Measurements from ENCODE around the gene SLAMF1. TPM values are rescaled to one million over a fixed set of nuclear protein-coding genes. Genes with fewer than 3 reads are reported as not detected.

SLAMF1 gene
- polyA plus RNA-seq, 12 donors = 0.06 to 0.41 (median 0.12) TPM; not detected in 7

GRCh38 chr1:160625321-160625720, 21.5 kb downstream of the SLAMF1 start:
- DNase-seq = no peak

- DNase-seq = no peak
These were observed 22.4 kb downstream of the SLAMF1 start for GRCh38 chr1:160624464-160624863.

- no peak for DNase-seq
These were observed 23.0 kb downstream of the SLAMF1 start for GRCh38 chr1:160623862-160624261.

DNA sequence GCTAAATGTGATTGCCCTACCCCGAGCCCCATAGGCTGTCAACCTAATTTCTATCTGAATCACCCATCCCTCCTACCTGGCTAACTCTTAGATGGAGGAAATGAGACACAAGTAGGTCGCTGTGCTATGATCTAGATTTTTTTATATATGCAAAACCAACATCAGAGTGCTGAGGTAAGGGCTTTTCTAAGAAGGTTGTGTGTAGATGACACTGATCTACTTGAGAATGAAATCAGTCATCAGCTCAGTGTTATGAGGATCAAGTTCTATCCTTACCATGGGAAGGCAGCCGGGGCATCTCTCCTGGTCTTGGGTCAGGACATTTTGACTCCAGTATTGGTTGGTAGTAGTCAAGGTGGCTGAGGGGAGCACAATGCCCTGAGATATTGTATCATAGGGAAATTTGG, 23.6 kb downstream of the SLAMF1 start:
- DNase-seq = no peak

DNA sequence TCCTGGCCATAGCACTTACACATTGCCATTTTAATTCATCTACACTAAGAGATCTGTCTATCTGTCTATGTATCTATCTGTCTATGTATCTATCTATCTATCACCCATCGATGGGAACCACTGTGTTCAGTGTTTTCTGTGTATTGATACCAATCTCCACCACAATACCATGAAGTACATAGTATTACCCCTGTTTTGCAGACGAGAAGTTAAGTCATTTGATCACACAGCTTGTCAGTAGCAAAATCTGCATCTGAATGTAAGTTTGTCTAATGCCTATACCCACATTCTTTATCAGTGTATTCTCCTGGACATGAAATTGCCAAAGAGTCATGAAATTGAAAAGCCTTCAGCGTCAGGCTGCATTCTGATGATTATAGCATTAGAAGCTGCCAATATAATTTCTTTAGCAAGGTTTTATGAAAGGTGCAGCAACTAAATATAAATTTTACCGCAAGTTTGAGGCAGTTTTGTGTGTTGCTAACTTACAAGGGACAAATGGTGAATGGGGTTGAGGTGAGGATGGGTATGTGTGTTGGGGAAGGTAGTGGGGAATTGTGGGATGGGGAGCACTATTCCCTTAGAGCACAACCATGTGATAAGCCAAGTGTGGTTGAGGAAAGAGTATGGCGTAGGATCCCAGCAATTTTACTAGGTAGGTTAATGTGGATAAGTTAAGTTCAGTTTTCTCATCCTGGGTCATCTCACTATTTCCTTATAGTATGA, 24.2 kb downstream of the SLAMF1 start:
- DNase-seq = no peak

DNA sequence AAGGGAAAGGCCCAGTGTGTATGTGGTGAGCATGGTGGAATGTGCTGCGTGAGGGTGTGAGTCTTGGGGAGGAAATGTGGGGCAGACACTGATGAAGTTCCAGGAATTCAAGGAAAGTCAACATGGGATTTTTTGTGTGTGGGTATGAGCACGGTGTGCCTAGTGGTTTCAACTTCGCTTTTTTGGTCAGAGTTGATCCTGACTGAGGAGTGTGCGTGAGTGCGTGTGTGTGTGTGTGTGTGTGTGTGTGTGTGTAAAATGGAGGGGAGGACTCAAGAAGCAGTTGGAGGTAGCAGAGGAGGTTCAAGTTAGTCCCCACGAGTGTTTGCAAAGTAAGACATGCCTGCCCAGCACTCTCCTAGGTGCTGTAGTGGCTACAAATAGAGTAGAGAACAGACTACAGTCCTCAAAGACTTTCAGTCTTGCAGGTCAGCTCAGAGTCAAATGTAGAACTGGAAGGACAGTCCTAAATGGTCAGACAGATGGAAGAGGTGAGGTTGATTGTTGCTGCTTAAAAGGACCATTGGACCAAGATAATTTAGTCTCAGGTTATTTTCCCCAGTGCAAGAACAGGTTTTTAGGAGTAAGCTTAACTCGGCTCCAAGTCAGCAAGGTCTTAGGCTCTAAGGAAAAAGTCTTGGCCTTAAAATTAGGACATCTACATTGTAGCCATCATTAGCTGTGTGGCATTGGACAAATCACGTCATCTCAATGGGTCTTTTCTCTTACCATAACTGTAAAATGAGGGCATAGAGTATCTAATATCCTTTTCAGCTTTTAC, 25.0 kb downstream of the SLAMF1 start:
- no peak for DNase-seq

- no peak for DNase-seq
These were observed 25.8 kb downstream of the SLAMF1 start for GRCh38 chr1:160620942-160621632.

DNA sequence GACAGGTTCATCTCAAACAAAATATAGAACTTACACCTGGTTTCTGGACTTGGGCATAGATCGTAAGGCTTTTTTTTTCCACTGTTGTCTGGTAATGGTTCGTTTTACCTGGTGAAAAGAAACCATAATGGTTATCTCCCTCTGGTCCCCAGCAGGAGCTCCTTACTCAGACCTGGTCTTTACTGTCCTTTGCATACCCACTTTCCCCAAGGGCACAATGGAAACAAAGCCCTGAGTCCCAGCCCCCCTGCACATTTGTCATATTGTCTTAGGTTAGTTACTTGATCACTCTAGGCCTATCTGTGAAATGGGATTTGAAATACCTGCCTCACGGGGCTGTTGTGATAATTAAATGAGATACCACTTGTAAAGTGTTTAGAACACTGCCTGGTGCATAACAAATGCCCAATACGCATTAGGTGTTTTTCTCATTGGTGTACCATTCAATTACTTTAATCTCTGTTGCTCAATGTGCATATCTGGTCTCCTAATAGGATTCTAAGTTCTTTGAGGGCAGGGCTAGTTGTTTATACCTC, 27.0 kb downstream of the SLAMF1 start:
- DNase-seq = no peak

DNA sequence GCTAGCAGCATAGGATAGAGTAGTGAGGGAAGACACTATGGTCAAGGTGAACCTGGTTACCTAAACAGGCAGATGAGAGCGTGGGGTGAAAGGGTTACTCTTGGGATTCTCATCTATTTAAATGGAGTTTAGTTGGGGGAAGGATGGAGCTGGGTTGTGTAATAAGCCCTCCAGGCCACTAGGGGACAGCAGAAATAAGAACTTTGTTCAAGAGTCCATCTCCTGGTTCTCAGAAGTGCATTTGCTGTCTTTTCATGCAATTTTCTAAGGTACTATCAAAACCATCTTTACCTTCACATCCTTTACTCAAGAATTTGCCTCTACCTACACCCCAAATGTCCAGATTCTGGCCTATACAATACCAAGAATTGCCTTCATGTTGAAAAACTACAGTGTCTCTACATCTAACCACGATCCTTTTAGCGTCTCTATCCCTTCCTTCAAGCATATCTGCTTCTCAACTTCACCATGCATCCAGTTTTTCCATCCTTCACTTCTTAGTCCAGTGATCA, 28.0 kb downstream of the SLAMF1 start:
- no peak for DNase-seq

GRCh38 chr1:160618327-160618726, 28.5 kb downstream of the SLAMF1 start:
- no peak for DNase-seq

- no peak for DNase-seq
These were observed 31.2 kb downstream of the SLAMF1 start for GRCh38 chr1:160615660-160616059.

DNA sequence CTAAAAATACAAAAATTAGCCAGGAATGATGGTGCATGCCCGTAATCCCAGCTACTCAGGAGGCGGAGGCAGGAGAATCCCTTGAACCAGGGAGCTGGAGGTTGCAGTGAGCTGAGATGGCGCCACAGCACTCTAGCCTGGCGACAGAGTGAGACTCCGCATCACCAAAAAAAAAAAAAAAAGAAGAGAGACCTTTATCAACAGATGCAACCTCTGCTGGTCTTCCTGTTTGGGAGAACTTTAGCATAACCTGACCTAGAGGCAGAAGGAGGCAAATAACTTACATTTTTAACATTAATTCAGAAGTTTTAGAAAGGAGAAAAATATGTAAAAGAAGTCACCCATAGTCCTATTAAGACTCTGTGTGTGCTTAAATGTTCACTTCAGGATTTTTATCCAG, 32.4 kb downstream of the SLAMF1 start:
- no peak for DNase-seq

GRCh38 chr1:160612613-160613218, 34.1 kb downstream of the SLAMF1 start:
- no peak for DNase-seq

GRCh38 chr1:160610569-160611242, 36.1 kb downstream of the SLAMF1 start:
- DNase-seq = no peak

- no peak for DNase-seq
These were observed 37.9 kb downstream of the SLAMF1 start for GRCh38 chr1:160608941-160609340.

DNA sequence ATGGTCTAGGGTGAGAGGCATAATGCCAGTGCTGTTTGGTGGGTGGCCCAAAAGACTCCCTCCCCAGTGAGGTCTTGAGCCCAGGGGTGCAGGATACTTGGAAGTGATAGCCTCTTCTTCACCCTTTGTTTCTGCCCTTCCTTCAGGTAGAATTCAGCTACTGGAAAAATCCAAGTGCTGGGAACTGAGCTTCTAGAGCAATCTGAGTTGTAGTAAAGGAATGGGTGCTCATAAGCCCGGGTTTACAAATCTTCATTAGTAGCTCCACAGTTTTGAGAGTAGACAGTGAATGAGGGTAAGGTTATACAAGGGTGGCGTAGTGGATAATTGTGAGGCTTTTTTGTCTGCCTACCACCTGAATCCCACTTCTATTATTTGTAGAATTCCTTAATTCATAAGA, 38.3 kb downstream of the SLAMF1 start:
- DNase-seq = no peak

DNA sequence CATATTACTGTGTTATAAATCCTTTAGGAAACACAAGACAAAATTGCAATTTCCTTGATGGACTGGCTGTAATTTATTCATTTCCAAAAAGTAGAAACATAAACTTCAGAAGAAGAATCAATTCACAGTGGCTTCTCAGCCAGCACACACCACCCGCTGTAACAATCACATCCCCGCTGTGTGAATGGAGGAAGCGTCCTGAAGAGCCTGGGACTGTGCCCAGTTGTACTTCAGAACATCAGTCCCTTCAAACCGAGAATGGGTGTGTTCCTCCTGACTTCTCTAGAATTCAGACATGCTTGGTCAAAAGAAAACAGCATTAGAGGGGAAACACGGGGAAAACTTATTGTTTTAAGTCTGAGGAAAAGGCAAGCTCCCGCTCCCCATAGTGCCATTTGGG, 38.8 kb downstream of the SLAMF1 start:
- DNase-seq = no peak

- DNase-seq = no peak
These were observed 39.2 kb downstream of the SLAMF1 start for GRCh38 chr1:160607672-160608032.

- DNase-seq = peak; percentile 26
These were observed 39.7 kb downstream of the SLAMF1 start for GRCh38 chr1:160607011-160607671.

DNA sequence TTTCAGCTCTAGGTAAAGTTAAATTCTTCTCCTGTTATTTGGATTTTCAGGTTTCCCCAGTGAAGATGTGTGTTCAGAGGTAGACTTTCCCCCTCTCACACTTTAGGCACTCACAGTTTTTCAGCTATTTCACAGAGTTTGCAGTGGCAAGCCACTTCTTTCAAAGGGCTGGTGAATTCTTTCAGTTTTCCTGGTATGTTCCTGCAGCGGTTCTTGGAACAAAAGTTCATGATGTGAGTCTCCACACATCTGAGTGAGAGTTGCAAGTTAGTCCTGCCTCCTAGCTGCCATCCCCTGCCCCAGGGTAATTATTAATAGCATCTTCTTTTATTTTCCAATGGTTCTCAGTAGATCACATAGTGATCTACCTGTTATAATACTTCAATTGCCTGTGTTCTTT, 40.2 kb downstream of the SLAMF1 start:
- no peak for DNase-seq

Measured in muscle of arm (tissue), 12 donors.